H1 (cell line): ENCODE measurements around the gene PAK5. TPM values are rescaled to one million over a fixed set of nuclear protein-coding genes. Genes with fewer than 3 reads are reported as not detected.

ENCODE experiments used
- CTCF ChIA-PET: fragments of 300-600 bp; sonication (Branson Sonifier 250); formaldehyde crosslinking; loops from one replicate; lab custom pipeline; 2021; ENCODE audit not compliant: partially characterized antibody; lab: Charles Lee
- POLR2A ChIA-PET: fragments of 300-600 bp; sonication (Branson Sonifier 250); formaldehyde crosslinking; loops from one replicate; lab custom pipeline; 2021; ENCODE audit warnings: inconsistent platforms; ENCODE audit not compliant: partially characterized antibody; lab: Charles Lee
- DNase-seq, 2 experiments: peaks; one replicate each; pipeline versions ENCODE4 v3.0.0 to v3.0.0-alpha.2; 2010 to 2022; ENCODE audit warnings: low spot score in 2 of 2, low read depth in 1 of 2, mixed read lengths in 1 of 2
- FAIRE-seq: peaks from 2 replicates; lab custom pipeline; 2011; peaks lifted over from hg19 to GRCh38; lab: Jason Lieb, UNC
- H2AFZ ChIP-seq: 2 replicates; pipeline ENCODE4 v1.8.1; 2012; ENCODE audit warnings: low read length, inconsistent platforms
- H2AK5ac ChIP-seq: 2 replicates; pipeline ENCODE4 v1.6.1; 2013; ENCODE audit warnings: low read depth, low read length
- H2BK120ac ChIP-seq: replicated peaks from 2 replicates; pipeline ENCODE3; 2013; ENCODE audit warnings: low read depth, low read length, inconsistent platforms
- H2BK12ac ChIP-seq: 2 replicates; pipeline ENCODE4 v1.6.1; 2013; ENCODE audit warnings: low read depth, low read length
- H2BK15ac ChIP-seq: 2 replicates; pipeline ENCODE4 v1.6.1; 2013; ENCODE audit warnings: low read length
- H2BK20ac ChIP-seq: 2 replicates; pipeline ENCODE4 v1.6.1; 2013; ENCODE audit warnings: low read length
- H2BK5ac ChIP-seq: 2 replicates; pipeline ENCODE4 v1.6.1; 2013; ENCODE audit warnings: low read depth, low read length
- H3K14ac ChIP-seq: 2 replicates; pipeline ENCODE4 v1.6.1; 2013; ENCODE audit warnings: inconsistent platforms; ENCODE audit not compliant: insufficient read length
- H3K18ac ChIP-seq: 2 replicates; pipeline ENCODE4 v1.6.1; 2013; ENCODE audit warnings: low read length; ENCODE audit errors: extremely low read depth
- H3K23ac ChIP-seq: 2 replicates; pipeline ENCODE4 v1.6.1; 2013; ENCODE audit warnings: inconsistent platforms; ENCODE audit not compliant: insufficient read length
- H3K23me2 ChIP-seq: 2 replicates; pipeline ENCODE4 v1.6.1; 2013; ENCODE audit warnings: low read depth, low read length
- H3K27ac ChIP-seq: 2 replicates; pipeline ENCODE4 v1.6.1; 2011; ENCODE audit warnings: low read depth, low read length, inconsistent platforms
- H3K27me3 ChIP-seq, 4 experiments: replicated peaks in 1 of 4; 1 replicate in 1 of 4; 2 replicates in 3 of 4; pipeline versions ENCODE4 v1.6.1 to v1.8.1; 2011 to 2013; ENCODE audit warnings: low read length in 3 of 4, mild to moderate bottlenecking in 3 of 4, inconsistent platforms in 2 of 4, mixed read lengths in 2 of 4, moderate library complexity in 1 of 4; ENCODE audit not compliant: control insufficient read depth in 3 of 4, insufficient read depth in 3 of 4; ENCODE audit errors: extremely low read depth in 1 of 4
- H3K36me3 ChIP-seq, 4 experiments: 2 replicates each; pipeline versions ENCODE4 v1.6.1 to v1.8.1; 2011 to 2013; ENCODE audit warnings: mild to moderate bottlenecking in 4 of 4, low read length in 3 of 4, moderate library complexity in 2 of 4, control low read depth in 1 of 4, inconsistent platforms in 1 of 4; ENCODE audit not compliant: insufficient read depth in 4 of 4, control insufficient read depth in 2 of 4
- H3K4ac ChIP-seq: replicated peaks from 2 replicates; pipeline ENCODE3; 2013; ENCODE audit warnings: low read length, low read depth, mixed read lengths, inconsistent platforms; ENCODE audit not compliant: insufficient read length
- H3K4me1 ChIP-seq, 4 experiments: replicated peaks in 1 of 4; 1 replicate in 1 of 4; 2 replicates in 3 of 4; pipeline versions ENCODE4 v1.6.1 to v1.8.1; 2011 to 2013; ENCODE audit warnings: low read length in 3 of 4, inconsistent platforms in 2 of 4, mixed read lengths in 1 of 4; ENCODE audit not compliant: insufficient read depth in 4 of 4, control insufficient read depth in 3 of 4
- H3K4me2 ChIP-seq, 2 experiments: 2 replicates each; pipeline versions ENCODE4 v1.6.1 to v1.8.1; 2011 to 2013; ENCODE audit warnings: low read depth in 2 of 2, low read length in 2 of 2, control low read depth in 1 of 2, inconsistent platforms in 1 of 2, mild to moderate bottlenecking in 1 of 2; ENCODE audit not compliant: insufficient read depth in 1 of 2
- H3K4me3 ChIP-seq, 4 experiments: fragments of 200-600, 300-600 bp in 1 of 4; sonication (generic), shearing (Covaris generic), sonication (Bioruptor Twin) in 1 of 4; 2 replicates each; pipeline versions ENCODE4 v1.5.1 to v1.8.1; 2011 to 2016; ENCODE audit warnings: low read length in 4 of 4, low read depth in 3 of 4, control low read depth in 2 of 4, inconsistent platforms in 2 of 4, mild to moderate bottlenecking in 2 of 4, mixed read lengths in 1 of 4, moderate library complexity in 1 of 4; ENCODE audit not compliant: insufficient read depth in 2 of 4; ENCODE audit errors: extremely low read depth in 1 of 4
- H3K56ac ChIP-seq: replicated peaks from 2 replicates; pipeline ENCODE3; 2013; ENCODE audit warnings: low read depth, mild to moderate bottlenecking, mixed read lengths, low read length, inconsistent platforms; ENCODE audit not compliant: insufficient read length
- H3K79me1 ChIP-seq: 2 replicates; pipeline ENCODE4 v1.6.1; 2013; ENCODE audit warnings: low read depth, low read length, control low read depth
- H3K79me2 ChIP-seq, 2 experiments: 2 replicates each; pipeline versions ENCODE4 v1.6.1 to v1.8.1; 2012 to 2013; ENCODE audit warnings: low read length in 2 of 2, mild to moderate bottlenecking in 2 of 2, inconsistent platforms in 1 of 2; ENCODE audit not compliant: insufficient read depth in 2 of 2, control insufficient read depth in 1 of 2
- H3K9ac ChIP-seq, 4 experiments: replicated peaks in 1 of 4; 1 replicate in 1 of 4; 2 replicates in 3 of 4; pipeline versions ENCODE4 v1.6.1 to v1.8.1; 2011 to 2013; ENCODE audit warnings: low read depth in 3 of 4, low read length in 3 of 4, control low read depth in 2 of 4, mild to moderate bottlenecking in 2 of 4, moderate library complexity in 2 of 4, inconsistent platforms in 1 of 4; ENCODE audit errors: extremely low read depth in 1 of 4
- H3K9me3 ChIP-seq, 2 experiments: 2 replicates each; pipeline versions ENCODE4 v1.6.1 to v1.8.1; 2012 to 2013; ENCODE audit warnings: mild to moderate bottlenecking in 2 of 2, moderate library complexity in 2 of 2, control low read depth in 1 of 2, inconsistent platforms in 1 of 2, low read depth in 1 of 2, low read length in 1 of 2, mixed read lengths in 1 of 2; ENCODE audit not compliant: insufficient read depth in 2 of 2
- H4K20me1 ChIP-seq, 2 experiments: replicated peaks in 1 of 2; 2 replicates each; pipeline versions ENCODE3 to v1.8.1; 2011 to 2013; ENCODE audit warnings: inconsistent platforms in 2 of 2, low read length in 2 of 2, mild to moderate bottlenecking in 1 of 2; ENCODE audit not compliant: insufficient read depth in 2 of 2, control insufficient read depth in 1 of 2
- H4K5ac ChIP-seq: 2 replicates; pipeline ENCODE4 v1.6.1; 2013; ENCODE audit warnings: low read length, low read depth, mixed read lengths, inconsistent platforms; ENCODE audit not compliant: insufficient read length
- H4K8ac ChIP-seq: 2 replicates; pipeline ENCODE4 v1.8.0; 2013; ENCODE audit warnings: mild to moderate bottlenecking, moderate library complexity, low read length, inconsistent platforms; ENCODE audit not compliant: insufficient read depth; ENCODE audit errors: extremely low read depth
- H4K91ac ChIP-seq: replicated peaks from 2 replicates; pipeline ENCODE3; 2013; ENCODE audit warnings: low read length, mixed read lengths, inconsistent platforms; ENCODE audit not compliant: insufficient read length
- BRCA1 ChIP-seq: IDR thresholded peaks from 2 replicates; pipeline ENCODE4 v1.6.1; 2012; ENCODE audit warnings: low read depth, low read length, improper control_type of control experiment
- MAX ChIP-seq: IDR thresholded peaks from 2 replicates; pipeline ENCODE4 v1.6.1; 2012; ENCODE audit warnings: inconsistent platforms
- NRF1 ChIP-seq: IDR thresholded peaks from 2 replicates; pipeline ENCODE4 v1.6.1; 2011; ENCODE audit warnings: mild to moderate bottlenecking, low read depth, low read length, improper control_type of control experiment
- RAD21 ChIP-seq, 2 experiments: IDR thresholded peaks in 1 of 2; conservative IDR thresholded peaks in 1 of 2; 2 replicates each; pipeline ENCODE4 v1.6.1; 2011; ENCODE audit warnings: low read depth in 2 of 2, low read length in 2 of 2, improper control_type of control experiment in 1 of 2, inconsistent platforms in 1 of 2, mild to moderate bottlenecking in 1 of 2, moderate library complexity in 1 of 2
- RBBP5 ChIP-seq: IDR thresholded peaks from 2 replicates; pipeline ENCODE4 v1.7.1; 2012; ENCODE audit warnings: low read depth, mild to moderate bottlenecking, inconsistent platforms, low read length, moderate library complexity, borderline replicate concordance
- SIX5 ChIP-seq: IDR thresholded peaks from 2 replicates; pipeline ENCODE4 v1.6.1; 2011; ENCODE audit warnings: mild to moderate bottlenecking, low read depth, low read length
- SP4 ChIP-seq: IDR thresholded peaks from 2 replicates; pipeline ENCODE4 v1.6.1; 2012; ENCODE audit warnings: low read length, inconsistent platforms
- USF2 ChIP-seq: IDR thresholded peaks from 2 replicates; pipeline ENCODE4 v1.6.1; 2011; ENCODE audit warnings: low read length, improper control_type of control experiment
- WGBS, 2 experiments: shearing (Covaris generic) in 1 of 2; methylation state at CpG; one replicate each; pipeline versions ENCODE4 v1.1.6 to v1.1.7; 2013 to 2015; ENCODE audit warnings: low lambda C conversion rate in 2 of 2, mixed read lengths in 2 of 2, inconsistent platforms in 1 of 2, low coverage in 1 of 2, missing lambda C conversion rate in 1 of 2; ENCODE audit not compliant: insufficient replicate concordance in 2 of 2, insufficient coverage in 1 of 2, insufficient read length in 1 of 2; ENCODE audit errors: extremely low coverage in 1 of 2, missing lambda C conversion rate in 1 of 2; 5-methylcytosine and 5-hydroxymethylcytosine counted together
- polyA plus RNA-seq, 7 experiments: library from polyadenylated mRNA; depleted of rRNA in 3 of 7; stranded (reverse) in 5 of 7; unstranded in 2 of 7; fragments of >200 nt in 5 of 7; fragments of 200-250 nt in 2 of 7; gene quantifications; 1 replicate in 5 of 7; 2 replicates in 1 of 7; 4 replicates in 1 of 7; pipeline versions ENCODE4 v1.2.1 to v1.2.3, GENCODE V29; 2011 to 2013; ENCODE audit warnings: missing spikeins in 2 of 7, mixed read lengths in 2 of 7
- total RNA-seq: library from RNA; stranded (reverse); fragmentation: NEBNext Ultra II Directional; extraction: Animal tissue kit (Norgen Biotek cat#: 25700); gene quantifications from 2 replicates; pipeline ENCODE4 v1.2.1, GENCODE V29; 2021
- TF ChIP-seq, protein P1 (sequence below): IDR thresholded peaks from 2 replicates; pipeline ENCODE4 v1.6.1; 2011; ENCODE audit warnings: low read depth, mild to moderate bottlenecking, low read length; ENCODE audit not compliant: insufficient read depth

The PAK5 gene
- total and polyA plus RNA-seq, 2 of the 8 experiments (the other 6 are each of a cell fraction or from before 2014, with no cell fraction given), result 0.54 to 0.80 TPM

GRCh38 chr20:9499126-9499899, 339.6 kb downstream of the PAK5 start:
- Histone ChIP-seq H3K4ac (no peak overlapping the region), H4K5ac (no peak overlapping the region), H3K27ac (no peak overlapping the region)
- no peak for TF ChIP-seq MAX
- no peak for TF ChIP-seq RBBP5
- TF ChIP-seq, protein P1, sequence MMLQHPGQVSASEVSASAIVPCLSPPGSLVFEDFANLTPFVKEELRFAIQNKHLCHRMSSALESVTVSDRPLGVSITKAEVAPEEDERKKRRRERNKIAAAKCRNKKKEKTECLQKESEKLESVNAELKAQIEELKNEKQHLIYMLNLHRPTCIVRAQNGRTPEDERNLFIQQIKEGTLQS, result no peak
- no peak for TF ChIP-seq RAD21 (IDR thresholded peaks at IDR 0.05 in 1 of 2, conservative IDR thresholded peaks at IDR 0.05 in 1 of 2; ENCODE audit: low read depth in 2 of 2, low read length in 2 of 2)
- no peak for TF ChIP-seq USF2
- TF ChIP-seq NRF1, result no peak
- TF ChIP-seq SP4, result no peak
- TF ChIP-seq SIX5, result no peak
- TF ChIP-seq BRCA1, result no peak
- TF ChIP-seq, all 59 proteins: peak for 0
- Histone ChIP-seq H3K4me2 (no peak overlapping the region), H4K91ac (no peak overlapping the region), H3K36me3 (no peaks in the 10 kb centered on the region), H3K79me2 (no peaks in the 10 kb centered on the region), H3K79me1 (no peaks in the 10 kb centered on the region), H2BK20ac (no peak overlapping the region), H3K27me3 (peaks cover 0 to 4% (median 2%) of the 10 kb centered on the region in 4 experiments; a peak in 1 of 7 replicates), H3K14ac (no peak overlapping the region), H2AK5ac (no peak overlapping the region), H3K4me3 (no peak overlapping the region), H3K9ac (no peak overlapping the region), H3K56ac (no peak overlapping the region), H4K8ac (no peak overlapping the region), H2BK15ac (no peak overlapping the region), H3K9me3 (no peaks in the 10 kb centered on the region; a peak in 1 of 4 replicates), H2BK12ac (no peak overlapping the region), H3K23ac (no peak overlapping the region), H3K18ac (no peak overlapping the region), H2BK120ac (no peak overlapping the region), H3K4me1 (no peaks in the 10 kb centered on the region; a peak in 1 of 7 replicates), H3K23me2 (no peaks in the 10 kb centered on the region), H2BK5ac (no peak overlapping the region), H4K20me1 (no peaks in the 10 kb centered on the region), H2AFZ (no peak overlapping the region)
- POLR2A ChIA-PET, result no interaction called here
- 84% methylated on average over 5 of the region's 5 CpGs; no CpG with 5 or more reads in 1 of the 2 experiments for WGBS, 2 experiments
- no peak for FAIRE-seq
- CTCF ChIA-PET, result interaction anchor here (0.9 to 2.3 kb wide), 8 partner anchors 19 to 118 kb away, joined by 3 to 9 read pairs (median 6); no protein-coding TSS in a partner anchor
- DNase-seq, result no peak
